AG09309 (cell line): ENCODE data around the gene CACNA1I.

Experiments used
- DNase-seq: peaks from one replicate; pipeline ENCODE4 v3.0.0-alpha.2; 2010; ENCODE audit warnings: low read depth
- H3K4me3 ChIP-seq: 2 replicates; pipeline ENCODE4 v1.5.1; 2011; ENCODE audit warnings: mild to moderate bottlenecking, low read depth, low read length, moderate library complexity; ENCODE audit not compliant: control insufficient read depth
- TF ChIP-seq, protein P1 (sequence below): IDR thresholded peaks from 2 replicates; pipeline ENCODE4 v1.5.1; 2011; ENCODE audit warnings: mild to moderate bottlenecking, low read depth, low read length, inconsistent platforms; ENCODE audit not compliant: insufficient read depth, control insufficient read depth; ENCODE audit errors: missing control alignments

The CACNA1I gene

DNA sequence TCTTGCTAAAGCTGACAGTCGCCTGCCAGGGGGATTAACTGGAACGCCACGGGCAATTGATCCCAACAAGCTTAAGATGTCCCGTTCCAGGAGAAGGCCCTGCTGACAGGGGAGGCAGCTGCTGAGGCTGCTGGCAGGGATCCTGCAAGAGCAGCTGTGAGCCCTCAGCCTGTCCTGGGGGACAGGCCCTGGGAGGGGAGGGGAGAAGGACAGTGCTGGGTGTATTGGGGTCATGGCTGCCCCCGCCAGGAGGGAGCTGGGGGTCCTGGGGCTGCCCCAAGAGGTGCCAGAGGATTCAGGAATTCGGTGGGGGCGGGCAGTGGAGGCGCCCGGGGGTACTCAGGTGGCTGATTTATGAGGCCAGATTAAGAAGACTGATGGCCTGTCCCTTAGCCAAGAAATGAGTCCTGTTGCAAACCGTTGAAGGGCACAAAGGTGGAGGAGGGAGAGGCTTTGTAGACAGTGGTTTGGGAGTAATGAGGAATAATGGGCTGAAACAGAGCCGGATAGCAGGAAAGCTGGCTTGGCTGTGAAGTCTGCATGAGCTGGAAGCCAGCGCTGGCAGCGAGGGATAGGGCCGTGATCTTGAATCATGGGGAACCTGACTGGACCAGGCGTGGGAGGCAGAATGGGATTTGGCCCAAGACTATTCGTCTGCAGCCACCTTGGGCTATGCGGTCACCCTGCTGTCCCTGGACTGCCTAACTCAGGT, 133.5 kb downstream of the CACNA1I start:
- TF ChIP-seq, protein P1, sequence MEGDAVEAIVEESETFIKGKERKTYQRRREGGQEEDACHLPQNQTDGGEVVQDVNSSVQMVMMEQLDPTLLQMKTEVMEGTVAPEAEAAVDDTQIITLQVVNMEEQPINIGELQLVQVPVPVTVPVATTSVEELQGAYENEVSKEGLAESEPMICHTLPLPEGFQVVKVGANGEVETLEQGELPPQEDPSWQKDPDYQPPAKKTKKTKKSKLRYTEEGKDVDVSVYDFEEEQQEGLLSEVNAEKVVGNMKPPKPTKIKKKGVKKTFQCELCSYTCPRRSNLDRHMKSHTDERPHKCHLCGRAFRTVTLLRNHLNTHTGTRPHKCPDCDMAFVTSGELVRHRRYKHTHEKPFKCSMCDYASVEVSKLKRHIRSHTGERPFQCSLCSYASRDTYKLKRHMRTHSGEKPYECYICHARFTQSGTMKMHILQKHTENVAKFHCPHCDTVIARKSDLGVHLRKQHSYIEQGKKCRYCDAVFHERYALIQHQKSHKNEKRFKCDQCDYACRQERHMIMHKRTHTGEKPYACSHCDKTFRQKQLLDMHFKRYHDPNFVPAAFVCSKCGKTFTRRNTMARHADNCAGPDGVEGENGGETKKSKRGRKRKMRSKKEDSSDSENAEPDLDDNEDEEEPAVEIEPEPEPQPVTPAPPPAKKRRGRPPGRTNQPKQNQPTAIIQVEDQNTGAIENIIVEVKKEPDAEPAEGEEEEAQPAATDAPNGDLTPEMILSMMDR = no peak
- no peak for DNase-seq
- H3K4me3 ChIP-seq = no peak overlapping the region

DNA sequence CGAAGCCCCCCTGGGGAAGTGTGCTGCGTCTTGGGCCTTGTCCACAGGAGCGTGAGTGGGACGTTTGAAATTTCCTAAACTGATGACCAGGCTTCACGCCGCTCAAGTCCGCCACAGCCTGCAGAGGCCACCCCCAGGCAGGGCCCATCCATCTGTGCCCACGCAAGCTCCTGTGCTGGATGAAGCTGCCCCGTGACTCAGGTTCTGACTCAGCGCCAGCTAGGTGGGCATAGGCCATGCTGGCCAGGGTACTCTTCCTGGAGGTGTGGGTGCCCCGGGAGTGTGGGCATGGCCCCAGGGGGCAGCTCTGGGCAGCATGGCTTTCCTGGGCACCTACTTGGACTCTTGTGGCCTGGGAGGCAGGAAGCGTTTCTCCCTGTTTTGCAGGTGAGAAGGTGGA, 134.8 kb downstream of the CACNA1I start:
- H3K4me3 ChIP-seq = no peak overlapping the region
- TF ChIP-seq, protein P1 = no peak
- DNase-seq = no peak

DNA sequence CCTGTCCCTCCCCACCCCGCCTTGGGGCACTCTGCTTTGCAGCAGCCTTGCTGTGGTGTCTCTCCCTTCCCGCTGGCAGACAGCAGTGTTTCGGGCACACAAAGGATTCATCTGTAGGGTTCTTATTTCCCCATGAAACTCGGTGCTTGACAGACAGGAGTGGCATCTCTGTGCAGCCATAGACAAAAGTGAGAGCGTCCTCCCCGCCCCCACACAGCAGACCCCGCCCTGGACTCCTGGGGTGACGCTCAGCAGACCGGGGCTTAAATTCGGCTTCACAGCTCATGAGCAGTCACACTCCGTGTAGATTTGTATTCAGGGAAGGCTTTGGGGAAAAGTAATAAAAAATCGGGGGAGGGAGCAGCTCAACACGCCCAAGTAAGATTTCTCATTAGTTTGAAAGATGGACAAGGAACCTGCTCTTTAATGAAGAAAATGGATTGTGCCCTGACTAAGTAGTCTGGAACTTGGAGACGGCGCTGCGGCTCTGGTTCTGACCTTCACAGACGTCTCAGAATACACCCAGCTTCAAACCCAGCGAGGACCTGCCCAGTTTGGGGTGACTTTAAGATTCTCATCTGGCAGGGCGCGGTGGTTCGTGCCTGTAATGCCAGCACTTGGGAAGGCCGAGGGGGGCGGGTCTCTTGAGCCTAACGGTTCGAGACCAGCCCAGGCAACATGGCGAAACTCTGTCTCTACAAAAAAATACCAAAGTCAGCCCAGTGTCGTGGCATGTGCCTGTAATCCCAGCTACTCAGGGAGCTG, 136.0 kb downstream of the CACNA1I start:
- TF ChIP-seq, protein P1 = no peak
- DNase-seq = no peak
- no peak overlapping the region for H3K4me3 ChIP-seq

DNA sequence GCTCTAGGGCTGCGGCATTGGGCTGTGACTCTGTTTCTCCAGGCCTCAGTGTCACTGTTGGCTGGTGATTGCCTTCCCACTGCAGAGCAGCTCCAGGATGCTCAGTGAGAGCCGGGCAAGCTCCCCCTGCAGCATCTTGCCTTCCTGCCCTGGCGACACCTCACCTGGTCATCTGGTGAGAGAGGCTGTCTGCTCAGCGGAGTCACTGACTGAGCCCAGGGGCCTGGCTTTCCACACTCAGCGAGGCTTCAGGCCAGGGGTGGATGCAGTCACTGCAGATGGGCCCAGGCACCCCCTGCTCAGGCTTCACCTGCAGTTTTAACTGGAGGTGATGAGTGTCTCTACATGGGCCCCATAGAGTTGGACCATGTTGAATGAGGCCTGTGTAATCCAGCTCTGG, 136.8 kb downstream of the CACNA1I start:
- no peak overlapping the region for H3K4me3 ChIP-seq
- TF ChIP-seq, protein P1 = no peak
- no peak for DNase-seq

DNA sequence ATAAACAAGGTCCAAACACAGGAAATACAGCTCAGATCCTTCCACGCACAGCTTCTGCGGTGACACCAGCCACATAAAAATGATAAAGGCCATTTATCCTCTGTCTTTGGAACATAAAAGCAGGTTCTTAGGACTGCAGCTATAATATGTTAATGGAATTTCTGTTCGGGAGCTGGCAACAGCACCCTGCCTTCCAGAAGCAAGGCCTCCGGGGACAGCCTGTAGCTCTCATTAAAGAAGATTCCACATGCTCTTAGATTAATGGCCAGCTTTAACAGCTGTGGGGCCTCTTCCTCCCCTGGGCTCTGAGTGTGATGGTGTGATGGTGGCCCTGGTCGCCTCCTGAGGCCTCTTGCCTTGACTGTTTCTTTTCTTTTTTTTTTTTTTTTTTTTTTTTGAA, 137.3 kb downstream of the CACNA1I start:
- H3K4me3 ChIP-seq = no peak overlapping the region
- DNase-seq = no peak
- TF ChIP-seq, protein P1 = no peak

DNA sequence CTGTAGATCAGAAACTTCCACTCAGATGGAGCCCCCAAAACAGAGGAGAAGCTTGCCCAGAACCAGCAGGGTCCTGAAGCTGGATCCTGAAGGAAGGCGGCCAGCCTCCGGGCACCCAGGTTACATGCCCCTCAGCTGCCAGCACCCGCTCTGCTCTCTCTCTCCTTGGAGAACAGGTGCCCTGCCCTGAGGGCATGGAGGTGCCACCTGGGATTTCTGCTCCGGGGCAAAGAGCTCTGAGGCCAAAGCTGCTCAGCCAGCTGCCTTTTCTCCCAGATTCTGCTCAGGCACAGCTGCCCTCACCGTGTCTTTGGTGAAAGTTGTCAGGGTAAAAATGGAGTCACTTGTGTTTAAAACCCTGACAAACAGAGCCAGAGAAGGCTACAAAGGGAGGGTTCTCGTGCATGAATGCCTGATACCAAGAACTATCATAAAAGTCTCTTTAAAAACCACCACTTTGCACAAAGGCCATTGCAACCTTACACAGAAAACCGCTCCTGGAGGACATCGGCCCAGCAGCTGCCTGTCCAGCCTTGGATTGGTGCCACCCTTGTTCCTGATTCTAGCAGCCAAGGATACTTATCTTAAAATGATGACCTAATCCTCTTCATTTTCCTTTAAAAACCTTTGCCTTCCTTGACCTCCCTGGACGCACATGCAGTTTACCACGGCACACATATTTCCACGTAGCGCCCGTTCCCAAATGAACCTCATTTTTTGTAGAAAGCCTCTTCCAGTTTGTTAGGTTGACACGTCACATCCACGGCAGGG, 140.0 kb downstream of the CACNA1I start:
- H3K4me3 ChIP-seq = no peak overlapping the region
- DNase-seq = no peak
- TF ChIP-seq, protein P1 = no peak
